CD4-positive, alpha-beta memory T cell (primary cell): ENCODE results near the gene UBE2Z. TPM values are rescaled to one million over a fixed set of nuclear protein-coding genes. Genes with fewer than 3 reads are reported as not detected.
A peak's percentile ranks its signal among the peaks of the same experiment; 100 is the strongest.

Experiments
- CTCF ChIA-PET: fragments of 350-600 bp; sonication (Branson Sonifier 250); formaldehyde crosslinking; loops from one replicate; lab custom pipeline; 2021; ENCODE audit warnings: inconsistent platforms; ENCODE audit not compliant: partially characterized antibody; lab: Charles Lee
- POLR2A ChIA-PET: fragments of 350-600 bp; sonication (Branson Sonifier 250); formaldehyde crosslinking; loops from one replicate; lab custom pipeline; 2021; ENCODE audit not compliant: partially characterized antibody; lab: Charles Lee
- DNase-seq, 5 donors: peaks; one replicate each; pipeline versions ENCODE4 v3.0.0 to v3.0.0-alpha.2; 2020 to 2022; ENCODE audit warnings: mixed read lengths in 1 of 5
- H3K27ac ChIP-seq: one replicate; pipeline ENCODE4 v1.7.0; 2013; ENCODE audit warnings: low read depth, low read length
- H3K27me3 ChIP-seq: 2 replicates; pipeline ENCODE4 v1.7.0; 2013; ENCODE audit warnings: mild to moderate bottlenecking, low read length, moderate library complexity; ENCODE audit not compliant: insufficient read depth
- H3K36me3 ChIP-seq: 2 replicates; pipeline ENCODE4 v1.7.0; 2013; ENCODE audit warnings: mild to moderate bottlenecking, low read length, moderate library complexity; ENCODE audit not compliant: insufficient read depth
- H3K4me1 ChIP-seq: 2 replicates; pipeline ENCODE4 v1.7.0; 2013; ENCODE audit warnings: mild to moderate bottlenecking, low read length, moderate library complexity; ENCODE audit not compliant: insufficient read depth
- H3K4me3 ChIP-seq, 2 donors: one replicate each; pipeline ENCODE4 v1.7.0; 2013; ENCODE audit warnings: low read length in 2 of 2, mild to moderate bottlenecking in 1 of 2
- H3K9me3 ChIP-seq, 2 donors: one replicate each; pipeline ENCODE4 v1.7.0; 2013; ENCODE audit warnings: low read length in 2 of 2, control low read depth in 1 of 2; ENCODE audit not compliant: control insufficient read depth in 1 of 2
- H3K27ac Mint-ChIP-seq, 7 donors: one replicate each; pipeline ENCODE4 v1.8.0; 2020 to 2021; ENCODE audit warnings: mixed read lengths in 7 of 7, mild to moderate bottlenecking in 6 of 7, inconsistent platforms in 3 of 7, moderate library complexity in 3 of 7
- H3K27me3 Mint-ChIP-seq, 2 donors: one replicate each; pipeline ENCODE4 v1.8.0; 2020 to 2021; ENCODE audit warnings: mixed read lengths in 2 of 2
- H3K36me3 Mint-ChIP-seq, 2 donors: one replicate each; pipeline ENCODE4 v1.8.0; 2020 to 2021; ENCODE audit warnings: mixed read lengths in 2 of 2, inconsistent platforms in 1 of 2, mild to moderate bottlenecking in 1 of 2
- H3K4me1 Mint-ChIP-seq, 4 donors: one replicate each; pipeline ENCODE4 v1.8.0; 2020 to 2021; ENCODE audit warnings: mixed read lengths in 4 of 4, mild to moderate bottlenecking in 1 of 4
- H3K4me3 Mint-ChIP-seq, 8 donors: one replicate each; pipeline ENCODE4 v1.8.0; 2020 to 2021; ENCODE audit warnings: mixed read lengths in 8 of 8, mild to moderate bottlenecking in 7 of 8, moderate library complexity in 6 of 8, inconsistent platforms in 3 of 8
- H3K9me3 Mint-ChIP-seq, 8 donors: one replicate each; pipeline ENCODE4 v1.8.0; 2020 to 2021; ENCODE audit warnings: mixed read lengths in 8 of 8, mild to moderate bottlenecking in 5 of 8, inconsistent platforms in 3 of 8, moderate library complexity in 1 of 8
- intact Hi-C: fragments of 100-400 bp; cut with micrococcal nuclease; formaldehyde crosslinking; loops from one replicate; pipeline ENCODE4 v1.15.1; 2023
- polyA plus RNA-seq, 2 donors: library from polyadenylated mRNA; unstranded; fragments of 300-500 nt; fragmentation: Illumina TruSeq; gene quantifications; one replicate each; pipeline ENCODE4 v1.2.3, GENCODE V29; 2021
- total RNA-seq, 2 experiments: library from RNA; stranded (reverse); gene quantifications; one replicate each; pipeline ENCODE4 v1.2.3, GENCODE V29; 2021

UBE2Z gene
- total and polyA plus RNA-seq, 4 experiments from 2014 or later, result 69.8 to 105 (median 87.5) TPM

DNA sequence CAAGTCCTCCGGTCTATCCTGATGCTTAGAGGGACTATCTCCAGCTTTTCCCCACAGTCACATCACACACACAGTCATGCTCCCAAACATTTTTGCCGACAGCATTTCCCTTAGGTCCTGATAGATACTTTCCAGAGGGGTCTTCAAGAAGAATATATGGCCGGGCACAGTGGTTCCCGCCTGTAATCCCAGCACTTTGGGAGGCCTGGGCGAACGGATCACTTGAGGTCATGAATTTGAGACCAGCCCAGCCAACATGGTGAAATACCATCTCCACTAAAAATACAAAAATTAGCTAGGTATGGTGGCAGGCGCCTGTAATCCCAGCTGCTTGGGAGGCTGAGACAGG lies 64.5 kb downstream of the UBE2Z start:
- POLR2A ChIA-PET, result no interaction called here

DNA sequence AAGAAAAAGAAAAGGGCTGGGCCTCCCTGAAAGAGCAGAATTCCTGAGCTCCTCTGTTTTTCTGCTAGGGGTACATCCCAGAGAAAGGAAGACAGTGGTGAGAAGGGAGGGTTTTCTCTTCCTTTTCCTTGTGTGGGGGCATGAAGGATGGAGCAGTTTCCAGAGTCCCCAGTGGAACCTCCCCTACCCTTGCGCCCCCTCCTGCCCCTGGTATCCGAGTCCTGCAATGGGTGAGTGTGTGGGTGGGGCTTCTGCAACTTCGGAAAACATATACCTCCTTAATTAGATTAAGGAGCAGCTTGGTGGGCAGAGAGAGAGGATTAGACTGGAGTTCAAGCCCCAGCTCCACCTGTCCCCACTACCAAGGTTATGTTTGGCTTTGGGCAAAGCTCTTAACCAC lies 65.6 kb downstream of the UBE2Z start:
- Mint-ChIP-seq H3K9me3 (no peaks in the 10 kb centered on the region), H3K36me3 (no peaks in the 10 kb centered on the region), H3K27ac (no peak overlapping the region), H3K27me3 (peaks cover 21 to 30% of the 10 kb centered on the region in 2 donors), H3K4me1 (no peaks in the 10 kb centered on the region), H3K4me3 (peak overlapping the region in 1 of 8 donors; percentile 12)
- ChIA-PET POLR2A (no interaction called here), CTCF (interaction anchor here (1.4 kb wide), 1 partner anchor 11 kb away, joined by 7 read pairs; no protein-coding TSS in a partner anchor)
- no peak overlapping the region for H3K4me3 ChIP-seq
- H3K27ac ChIP-seq, result no peak overlapping the region
- no peaks in the 10 kb centered on the region for H3K36me3 ChIP-seq
- intact Hi-C loops, result no loop called here
- H3K9me3 ChIP-seq, result no peaks in the 10 kb centered on the region
- no peak for DNase-seq
- no peaks in the 10 kb centered on the region for H3K4me1 ChIP-seq
- no peaks in the 10 kb centered on the region for H3K27me3 ChIP-seq

More for the DNA sequence above, 64.5 kb downstream of the UBE2Z start:
- no peaks in the 10 kb centered on the region for H3K4me1 Mint-ChIP-seq
- H3K9me3 ChIP-seq, result no peaks in the 10 kb centered on the region
- no peaks in the 10 kb centered on the region for H3K36me3 Mint-ChIP-seq
- no peaks in the 10 kb centered on the region for H3K36me3 ChIP-seq
- H3K9me3 Mint-ChIP-seq, result no peaks in the 10 kb centered on the region
- H3K27ac Mint-ChIP-seq, result no peak overlapping the region
- no peaks in the 10 kb centered on the region for H3K27me3 ChIP-seq
- CTCF ChIA-PET, result interaction anchor here (1.4 kb wide), 1 partner anchor 10 kb away, joined by 7 read pairs; no protein-coding TSS in a partner anchor
- H3K27ac ChIP-seq, result no peak overlapping the region
- no peak overlapping the region for H3K4me3 Mint-ChIP-seq
- H3K27me3 Mint-ChIP-seq, result peaks cover 23 to 32% of the 10 kb centered on the region in 2 donors
- no peaks in the 10 kb centered on the region for H3K4me1 ChIP-seq
- no peak overlapping the region for H3K4me3 ChIP-seq
- DNase-seq, result no peak
- intact Hi-C loops, result no loop called here

Other genes starting within 250 kb of the UBE2Z start
- not detected for gene PRAC1, start 185.9 kb upstream of the UBE2Z start, total RNA-seq
- not detected for gene PRAC1, start 185.9 kb upstream of the UBE2Z start, polyA plus RNA-seq
- gene PRAC2, start 185.2 kb upstream of the UBE2Z start, total RNA-seq, result not detected
- gene PRAC2, start 185.2 kb upstream of the UBE2Z start, polyA plus RNA-seq, result not detected
- not detected for gene HOXB13, start 179.7 kb upstream of the UBE2Z start, total RNA-seq
- gene HOXB13, start 179.7 kb upstream of the UBE2Z start, polyA plus RNA-seq, result not detected
- not detected for gene TTLL6, start 91.2 kb upstream of the UBE2Z start, total RNA-seq
- gene TTLL6, start 91.2 kb upstream of the UBE2Z start, polyA plus RNA-seq, result not detected
- gene CALCOCO2, start 77.4 kb upstream of the UBE2Z start, total RNA-seq, result 100 to 1,000 TPM; 107 to 118 TPM
- 100 to 1,000 TPM; 169 to 196 TPM for gene CALCOCO2, start 77.4 kb upstream of the UBE2Z start, polyA plus RNA-seq
- 10 to 100 TPM; 28.6 to 30.6 TPM for gene ATP5MC1, start 15.6 kb upstream of the UBE2Z start, total RNA-seq
- 100 to 1,000 TPM; 137 to 173 TPM for gene ATP5MC1, start 15.6 kb upstream of the UBE2Z start, polyA plus RNA-seq
- 10 to 100 TPM; 55.6 to 59.4 TPM for gene SNF8, start 36.4 kb downstream of the UBE2Z start, total RNA-seq
- gene SNF8, start 36.4 kb downstream of the UBE2Z start, polyA plus RNA-seq, result 100 to 1,000 TPM; 106 to 115 TPM
- gene GIP, start 60.2 kb downstream of the UBE2Z start, total RNA-seq, result not detected
- not detected for gene GIP, start 60.2 kb downstream of the UBE2Z start, polyA plus RNA-seq
- gene IGF2BP1, start 89.0 kb downstream of the UBE2Z start, total RNA-seq, result not detected
- not detected for gene IGF2BP1, start 89.0 kb downstream of the UBE2Z start, polyA plus RNA-seq
- gene B4GALNT2, start 224.4 kb downstream of the UBE2Z start, total RNA-seq, result under 1 TPM; 0.06 TPM
- gene B4GALNT2, start 224.4 kb downstream of the UBE2Z start, polyA plus RNA-seq, result not detected